ENCODE measurements around the gene RBM8A.
"Not testable (repeated sequence)": the region's sequence is repeated elsewhere in the genome, so short reads cannot be mapped to it uniquely, and the experiment has no call there.

RBM8A gene

GRCh38 chr1:145956781-145957442 is 29.6 kb upstream of the RBM8A start:
- no peak for DNase-seq (ENCODE audit: extremely low read depth in 1 of 2, low read depth in 1 of 2)

- no peak for DNase-seq (ENCODE audit: extremely low read depth in 1 of 2, low read depth in 1 of 2)
Observed at GRCh38 chr1:145956361-145956760, 29.1 kb upstream of the RBM8A start.

GRCh38 chr1:145955436-145955835 is 28.2 kb upstream of the RBM8A start:
- no peak for DNase-seq (ENCODE audit: extremely low read depth in 1 of 2, low read depth in 1 of 2)

GRCh38 chr1:145953861-145954260 is 26.6 kb upstream of the RBM8A start:
- no peak for DNase-seq (ENCODE audit: extremely low read depth in 1 of 2, low read depth in 1 of 2)

- no peak for DNase-seq (ENCODE audit: extremely low read depth in 1 of 2, low read depth in 1 of 2)
Observed at GRCh38 chr1:145952903-145953302, 25.6 kb upstream of the RBM8A start.

GRCh38 chr1:145951526-145951925 is 24.2 kb upstream of the RBM8A start:
- no peak for DNase-seq (ENCODE audit: extremely low read depth in 1 of 2, low read depth in 1 of 2)

- no peak for DNase-seq (ENCODE audit: extremely low read depth in 1 of 2, low read depth in 1 of 2)
Observed at GRCh38 chr1:145949219-145949618, 21.9 kb upstream of the RBM8A start.

GRCh38 chr1:145947551-145947950 is 20.3 kb upstream of the RBM8A start:
- no peak for DNase-seq (ENCODE audit: extremely low read depth in 1 of 2, low read depth in 1 of 2)

- no peak for DNase-seq (ENCODE audit: extremely low read depth in 1 of 2, low read depth in 1 of 2)
Observed at GRCh38 chr1:145946477-145946986, 19.2 kb upstream of the RBM8A start.

GRCh38 chr1:145944532-145944931 is 17.2 kb upstream of the RBM8A start:
- DNase-seq (ENCODE audit: extremely low read depth in 1 of 2, low read depth in 1 of 2): no peak

GRCh38 chr1:145942871-145943270 is 15.6 kb upstream of the RBM8A start:
- no peak for DNase-seq (ENCODE audit: extremely low read depth in 1 of 2, low read depth in 1 of 2)

GRCh38 chr1:145942405-145942804 is 15.1 kb upstream of the RBM8A start:
- DNase-seq (ENCODE audit: extremely low read depth in 1 of 2, low read depth in 1 of 2): no peak

- no peak for DNase-seq (ENCODE audit: extremely low read depth in 1 of 2, low read depth in 1 of 2)
Observed at GRCh38 chr1:145937436-145937835, 10.2 kb upstream of the RBM8A start.

GRCh38 chr1:145936247-145936646 is 9.0 kb upstream of the RBM8A start:
- DNase-seq (ENCODE audit: extremely low read depth in 1 of 2, low read depth in 1 of 2): no peak

- DNase-seq (ENCODE audit: extremely low read depth in 1 of 2, low read depth in 1 of 2): no peak
Observed at GRCh38 chr1:145935708-145936107, 8.4 kb upstream of the RBM8A start.

GRCh38 chr1:145932522-145933009 is 5.3 kb upstream of the RBM8A start:
- not testable (repeated sequence) for DNase-seq (ENCODE audit: extremely low read depth in 1 of 2, low read depth in 1 of 2)

GRCh38 chr1:145927916-145928643 is 796 bp upstream of the RBM8A start:
- DNase-seq (ENCODE audit: extremely low read depth in 1 of 2, low read depth in 1 of 2): no peak

- DNase-seq (ENCODE audit: extremely low read depth in 1 of 2, low read depth in 1 of 2): no peak
Observed at GRCh38 chr1:145926686-145927062, 610 bp downstream of the RBM8A start.

- DNase-seq (ENCODE audit: extremely low read depth in 1 of 2, low read depth in 1 of 2): no peak
Observed at GRCh38 chr1:145922266-145922665, 5.0 kb downstream of the RBM8A start.

GRCh38 chr1:145920297-145920696 is 7.0 kb downstream of the RBM8A start:
- not testable (repeated sequence) for DNase-seq (ENCODE audit: extremely low read depth in 1 of 2, low read depth in 1 of 2)

- no peak for DNase-seq (ENCODE audit: extremely low read depth in 1 of 2, low read depth in 1 of 2)
Observed at GRCh38 chr1:145918992-145919939, 8.0 kb downstream of the RBM8A start.

Measured in activated CD8-positive, alpha-beta memory T cell treated with anti-CD3 and anti-CD28 coated beads for 1 hour (primary cell).